ENCODE results near the gene ZCCHC7.

- TF ChIP-seq CBX5 (IDR thresholded peaks at IDR 0.05; ENCODE audit: borderline replicate concordance, low read depth) (no peak), RHOXF2B (CRISPR knock-in tag; conservative IDR thresholded peaks at IDR 0.05) (no peak), CTCF (IDR thresholded peaks at IDR 0.05 in 2 of 3, conservative IDR thresholded peaks at IDR 0.05 in 1 of 3; ENCODE audit: insufficient read depth in 2 of 3, low read depth in 1 of 3, low read length in 3 of 3) (no peak), ETV6 (IDR thresholded peaks at IDR 0.05; ENCODE audit: borderline replicate concordance in 1 of 2, low read depth in 2 of 2, low read length in 1 of 2) (no peak), ETV6 (CRISPR knock-in tag; IDR thresholded peaks at IDR 0.05; ENCODE audit: borderline replicate concordance) (no peak), NFXL1 (CRISPR knock-in tag; IDR thresholded peaks at IDR 0.05) (no peak)
Observed at GRCh38 chr9:37157726-37158377, 37.5 kb downstream of the ZCCHC7 start.
